Keratinocyte (primary cell): ENCODE data around the gene NCOA3.

Experiments used
- EZH2 ChIP-seq: IDR thresholded peaks from one replicate; pipeline ENCODE4 v1.6.1; 2012; ENCODE audit warnings: inconsistent platforms, mild to moderate bottlenecking, low read length, moderate library complexity
- TF ChIP-seq, protein P1 (sequence below), 3 experiments: IDR thresholded peaks in 1 of 3; conservative IDR thresholded peaks in 1 of 3; optimal IDR thresholded peaks in 1 of 3; 2 replicates in 2 of 3; 3 replicates in 1 of 3; pipeline versions ENCODE3 to v1.5.1; 2011; ENCODE audit warnings: low read length in 3 of 3, mild to moderate bottlenecking in 3 of 3, moderate library complexity in 2 of 3, control low read depth in 1 of 3, inconsistent platforms in 1 of 3; ENCODE audit not compliant: insufficient read depth in 2 of 3; ENCODE audit errors: extremely low read depth in 1 of 3

GRCh38 chr20:47465335-47466090 is 36.2 kb upstream of the NCOA3 start:
- TF ChIP-seq, protein P1, sequence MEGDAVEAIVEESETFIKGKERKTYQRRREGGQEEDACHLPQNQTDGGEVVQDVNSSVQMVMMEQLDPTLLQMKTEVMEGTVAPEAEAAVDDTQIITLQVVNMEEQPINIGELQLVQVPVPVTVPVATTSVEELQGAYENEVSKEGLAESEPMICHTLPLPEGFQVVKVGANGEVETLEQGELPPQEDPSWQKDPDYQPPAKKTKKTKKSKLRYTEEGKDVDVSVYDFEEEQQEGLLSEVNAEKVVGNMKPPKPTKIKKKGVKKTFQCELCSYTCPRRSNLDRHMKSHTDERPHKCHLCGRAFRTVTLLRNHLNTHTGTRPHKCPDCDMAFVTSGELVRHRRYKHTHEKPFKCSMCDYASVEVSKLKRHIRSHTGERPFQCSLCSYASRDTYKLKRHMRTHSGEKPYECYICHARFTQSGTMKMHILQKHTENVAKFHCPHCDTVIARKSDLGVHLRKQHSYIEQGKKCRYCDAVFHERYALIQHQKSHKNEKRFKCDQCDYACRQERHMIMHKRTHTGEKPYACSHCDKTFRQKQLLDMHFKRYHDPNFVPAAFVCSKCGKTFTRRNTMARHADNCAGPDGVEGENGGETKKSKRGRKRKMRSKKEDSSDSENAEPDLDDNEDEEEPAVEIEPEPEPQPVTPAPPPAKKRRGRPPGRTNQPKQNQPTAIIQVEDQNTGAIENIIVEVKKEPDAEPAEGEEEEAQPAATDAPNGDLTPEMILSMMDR (optimal IDR thresholded peaks at IDR 0.05 in 1 of 3, IDR thresholded peaks at IDR 0.05 in 1 of 3, conservative IDR thresholded peaks at IDR 0.05 in 1 of 3; ENCODE audit: extremely low read depth in 1 of 3, insufficient read depth in 2 of 3, low read length in 3 of 3): no peak
- TF ChIP-seq EZH2: no peak
